HG03097 (cell line): Measurements from ENCODE around the gene DDC.
"Not testable (repeated sequence)": the region's sequence is repeated elsewhere in the genome, so short reads cannot be mapped to it uniquely, and the experiment has no call there.

Source experiments
- ATAC-seq: cut with Tn5 transposase; IDR thresholded peaks from one replicate; pipeline ENCODE4 v1.9.1; 2021; ENCODE audit not compliant: unreplicated experiment, low FRiP score

DDC gene

DNA sequence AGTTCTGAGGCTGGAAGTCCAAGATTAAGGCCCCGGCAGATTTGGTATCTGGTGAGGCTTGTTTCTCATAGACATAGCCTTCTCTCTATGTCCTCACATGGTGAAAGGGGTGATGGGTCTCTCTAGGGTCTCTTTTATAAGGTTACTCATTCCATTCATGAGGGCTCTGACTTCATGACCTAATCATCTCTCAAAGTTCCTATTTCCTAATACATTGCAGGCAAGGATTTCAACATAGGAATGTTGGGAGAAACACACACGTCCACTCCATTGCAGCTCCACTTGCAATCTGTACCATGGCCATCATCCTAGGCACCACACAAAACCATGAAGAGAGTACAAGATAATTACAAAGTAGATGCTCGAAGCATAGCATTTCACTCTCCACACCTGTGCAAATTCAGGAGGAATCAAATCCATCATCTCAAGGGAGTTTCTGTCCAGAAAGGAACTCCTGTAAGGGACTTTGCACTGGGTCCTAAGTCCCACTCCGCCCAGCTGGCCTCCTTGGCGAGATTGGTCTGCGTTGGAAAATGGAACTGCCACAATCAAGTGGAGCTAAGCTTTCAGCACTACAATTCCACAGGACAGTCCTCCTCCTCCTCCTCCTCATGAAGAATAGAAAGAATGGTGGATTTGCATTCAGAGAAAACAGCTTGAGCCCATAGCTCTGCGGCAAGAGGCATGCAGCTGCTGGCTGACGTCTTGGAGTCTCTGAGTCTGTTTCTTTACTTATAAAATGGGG, 8.8 kb downstream of the DDC start:
- no peak for ATAC-seq

DNA sequence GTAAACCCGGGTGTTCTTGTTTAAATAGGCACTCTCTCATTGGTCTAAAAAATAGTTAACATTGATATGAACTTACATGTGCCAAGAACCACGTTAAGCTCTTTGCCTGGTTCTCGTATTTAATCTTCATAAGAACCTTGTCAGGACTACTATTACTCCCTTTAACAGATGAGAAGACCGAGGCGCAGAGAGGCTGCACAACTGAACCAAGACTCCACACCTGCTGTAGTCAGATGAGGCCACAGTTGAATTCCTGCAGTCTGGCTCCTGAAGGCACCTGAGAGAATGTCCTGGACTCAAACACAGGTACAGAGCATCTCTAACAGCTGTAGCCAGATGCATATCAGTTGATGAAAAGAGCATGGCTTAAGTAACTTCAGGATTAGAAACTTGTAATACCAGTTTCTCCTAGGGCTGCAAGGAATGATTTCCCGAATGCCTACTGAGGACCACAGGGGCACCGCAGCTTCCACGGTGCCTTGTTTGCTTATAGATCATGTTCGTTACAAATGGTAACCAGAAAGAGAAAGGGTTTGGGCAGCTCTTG, 9.5 kb downstream of the DDC start:
- ATAC-seq, result no peak

DNA sequence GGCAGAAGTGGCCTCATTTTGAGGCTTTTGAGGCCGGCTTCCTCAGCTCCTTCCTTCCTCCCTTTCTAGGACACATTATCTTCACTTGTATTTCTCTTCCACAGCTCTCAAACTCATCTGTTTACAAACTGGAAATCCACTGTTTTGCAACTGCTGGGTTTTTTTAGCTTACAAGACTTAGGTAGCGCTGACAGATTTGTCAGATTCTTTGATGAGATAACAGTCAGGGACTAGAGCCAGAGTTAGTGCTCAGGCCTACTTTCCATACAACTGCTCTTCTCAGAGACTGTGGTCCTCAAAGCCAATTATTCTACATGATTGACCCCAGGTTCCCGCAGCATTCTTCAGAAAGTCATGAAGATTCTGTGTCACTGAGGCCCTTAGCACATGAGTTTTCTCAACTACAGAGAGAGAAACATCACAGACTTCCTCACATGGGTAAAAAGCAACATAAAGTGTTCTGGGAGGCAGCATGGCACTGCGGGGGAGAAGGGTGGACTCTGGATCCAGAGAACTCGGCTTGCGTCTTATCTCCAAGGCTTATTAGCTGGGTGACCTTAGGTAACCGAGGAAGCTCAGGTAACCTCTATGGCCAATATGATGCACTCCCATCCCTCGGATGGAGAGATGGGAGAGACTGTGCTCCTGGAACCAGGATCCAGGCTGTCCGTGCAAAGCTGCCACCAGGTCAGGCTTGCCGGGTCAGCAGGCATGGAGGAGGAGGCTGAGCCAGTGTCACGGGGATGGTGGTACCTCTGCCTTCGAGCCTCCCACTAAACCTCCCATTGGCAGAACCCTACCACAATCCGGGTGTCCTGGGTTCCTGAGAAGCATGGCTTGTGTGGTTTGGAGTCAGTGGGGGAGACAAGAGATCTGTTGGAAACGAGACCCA, 10.5 kb downstream of the DDC start:
- no peak for ATAC-seq

DNA sequence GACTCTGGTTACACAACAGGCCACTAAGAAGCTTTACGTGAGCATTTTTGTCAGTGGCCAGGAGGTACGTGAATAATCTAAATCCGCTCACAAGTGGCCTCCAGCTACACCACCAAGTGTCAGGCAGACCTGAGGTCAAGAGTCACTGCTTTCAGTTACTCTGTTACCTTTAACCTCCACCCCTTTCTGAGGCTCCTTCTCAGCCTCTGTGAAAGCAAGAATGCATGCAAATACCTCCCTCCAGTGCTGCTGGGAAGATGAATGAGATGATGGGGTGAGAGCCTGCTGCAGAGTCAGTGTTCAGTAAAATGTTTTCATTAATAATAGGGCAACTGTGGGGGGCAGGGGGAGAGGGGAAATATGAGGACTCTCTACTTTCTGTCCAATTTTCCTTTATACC, 11.2 kb downstream of the DDC start:
- no peak for ATAC-seq

DNA sequence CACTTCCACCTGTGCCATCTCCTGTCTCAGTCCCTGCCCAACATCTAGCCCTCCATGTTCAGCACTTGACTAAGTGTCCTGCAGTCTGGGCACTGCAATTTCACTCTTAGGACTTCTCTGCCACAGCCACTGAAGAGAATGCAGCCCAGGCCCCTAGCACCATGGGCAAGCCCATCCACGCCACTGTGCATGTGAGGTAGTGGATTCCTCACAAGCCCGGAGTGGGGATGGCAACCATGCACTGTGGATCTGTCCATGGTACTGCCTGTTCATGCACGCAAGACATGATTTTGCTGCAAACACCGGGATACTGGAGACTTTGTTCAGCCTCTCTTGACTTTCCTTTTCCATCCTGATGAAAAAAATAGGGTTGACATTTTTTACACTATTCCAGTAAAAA, 12.3 kb downstream of the DDC start:
- no peak for ATAC-seq

DNA sequence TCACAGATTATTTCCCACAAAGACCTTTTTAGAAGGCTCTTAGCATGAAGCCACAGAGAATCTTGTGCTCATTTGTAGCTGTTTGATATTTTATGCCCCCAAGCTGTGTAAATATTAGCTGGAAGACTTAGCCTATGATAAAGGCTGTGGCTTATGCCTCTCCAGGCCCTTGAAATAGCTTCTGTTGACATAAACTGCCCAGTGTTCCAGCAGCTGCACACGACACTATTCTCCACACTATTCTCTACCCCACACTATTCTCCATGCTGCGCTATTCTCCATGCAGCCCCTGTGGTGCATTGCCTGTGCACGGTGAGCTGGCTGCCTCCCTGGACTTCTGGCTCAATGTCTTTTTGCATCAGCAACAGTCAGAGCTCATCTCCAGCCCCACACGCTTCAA, 13.1 kb downstream of the DDC start:
- ATAC-seq, result no peak

DNA sequence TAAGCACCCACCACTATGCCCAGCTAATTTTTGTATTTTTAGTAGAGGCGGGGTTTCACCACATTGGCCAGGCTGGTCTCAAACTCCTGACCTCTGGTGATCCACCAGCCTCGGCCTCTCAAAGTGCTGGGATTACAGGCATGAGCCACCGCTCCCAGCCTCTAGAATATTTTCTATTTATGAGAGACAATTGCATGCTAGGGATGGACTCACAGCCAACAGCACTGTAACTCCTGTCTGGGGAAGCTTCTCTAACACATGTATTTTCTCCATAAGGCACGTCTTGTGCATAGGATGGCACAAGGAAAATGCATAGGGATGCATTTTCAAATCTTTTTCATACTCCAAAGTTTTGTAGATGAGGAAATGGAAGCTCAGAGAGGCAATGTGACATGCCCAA, 19.6 kb downstream of the DDC start:
- ATAC-seq, result not testable (repeated sequence)

DNA sequence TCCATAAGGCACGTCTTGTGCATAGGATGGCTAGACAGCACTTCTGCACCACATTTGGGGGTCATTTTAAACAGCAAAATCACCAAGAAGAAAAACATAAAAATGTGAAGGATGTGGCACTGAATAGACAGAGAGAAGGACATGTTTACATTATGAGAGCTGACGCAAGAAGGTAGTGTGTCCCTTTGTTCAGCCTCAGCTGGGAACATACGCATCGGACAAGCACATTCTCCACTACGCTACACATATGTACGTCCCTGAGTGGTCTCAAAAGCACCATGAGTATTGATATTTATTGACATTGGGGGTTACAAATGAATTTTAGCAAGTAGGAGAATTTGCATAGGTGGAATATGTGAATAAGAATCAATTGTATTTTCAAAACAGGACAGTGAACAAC, 20.2 kb downstream of the DDC start:
- ATAC-seq, result no peak

DNA sequence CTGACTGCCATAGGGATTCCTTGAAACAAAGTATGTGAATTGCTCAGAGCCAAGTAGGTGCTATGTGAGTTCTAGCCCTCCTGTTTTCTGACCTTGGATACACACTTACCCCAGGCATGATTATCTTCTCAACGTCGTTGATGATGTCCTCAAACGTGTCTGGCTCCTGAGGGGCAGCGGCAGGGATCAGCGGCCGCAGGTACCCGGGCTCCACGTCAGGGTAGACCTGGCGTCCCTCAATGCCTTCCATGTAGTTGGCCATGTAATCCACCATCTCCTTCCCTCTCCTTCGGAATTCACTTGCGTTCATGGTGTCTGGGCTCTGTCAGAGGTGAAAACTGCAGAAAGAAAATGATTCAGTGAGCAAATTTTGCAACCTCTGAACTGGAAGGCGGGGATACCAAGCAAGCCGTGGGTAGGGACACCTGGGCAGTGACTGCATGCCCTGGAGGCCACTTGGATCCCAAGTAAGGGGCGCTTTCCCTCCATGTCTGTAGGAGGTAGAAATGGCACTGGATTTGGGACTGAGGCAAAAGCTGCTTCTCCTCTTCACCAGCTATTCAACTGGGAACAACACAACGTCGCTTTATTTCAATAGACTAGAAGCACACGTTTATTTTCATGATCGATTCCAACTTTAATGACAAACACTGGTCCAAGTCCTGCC, 21.3 kb downstream of the DDC start:
- no peak for ATAC-seq

DNA sequence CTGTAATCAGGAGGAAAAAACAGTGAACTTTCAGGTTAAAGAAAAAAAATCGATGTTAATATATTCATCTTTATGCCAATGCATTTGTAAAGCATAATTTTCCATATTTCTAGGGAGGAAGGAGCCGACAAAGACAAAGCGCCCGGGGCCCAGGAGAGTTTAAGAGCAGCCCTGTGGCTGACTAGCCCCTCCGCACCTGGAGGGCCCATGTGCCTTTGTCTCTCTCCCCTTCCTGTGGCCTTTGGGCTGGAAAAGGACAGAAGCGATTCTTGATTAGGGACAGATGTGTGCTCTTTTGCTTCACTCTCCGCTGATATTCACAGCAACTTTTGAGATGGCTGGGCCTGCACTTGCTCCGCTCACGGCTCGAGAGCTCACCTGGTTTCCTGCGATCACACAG, 23.1 kb downstream of the DDC start:
- ATAC-seq, result no peak

DNA sequence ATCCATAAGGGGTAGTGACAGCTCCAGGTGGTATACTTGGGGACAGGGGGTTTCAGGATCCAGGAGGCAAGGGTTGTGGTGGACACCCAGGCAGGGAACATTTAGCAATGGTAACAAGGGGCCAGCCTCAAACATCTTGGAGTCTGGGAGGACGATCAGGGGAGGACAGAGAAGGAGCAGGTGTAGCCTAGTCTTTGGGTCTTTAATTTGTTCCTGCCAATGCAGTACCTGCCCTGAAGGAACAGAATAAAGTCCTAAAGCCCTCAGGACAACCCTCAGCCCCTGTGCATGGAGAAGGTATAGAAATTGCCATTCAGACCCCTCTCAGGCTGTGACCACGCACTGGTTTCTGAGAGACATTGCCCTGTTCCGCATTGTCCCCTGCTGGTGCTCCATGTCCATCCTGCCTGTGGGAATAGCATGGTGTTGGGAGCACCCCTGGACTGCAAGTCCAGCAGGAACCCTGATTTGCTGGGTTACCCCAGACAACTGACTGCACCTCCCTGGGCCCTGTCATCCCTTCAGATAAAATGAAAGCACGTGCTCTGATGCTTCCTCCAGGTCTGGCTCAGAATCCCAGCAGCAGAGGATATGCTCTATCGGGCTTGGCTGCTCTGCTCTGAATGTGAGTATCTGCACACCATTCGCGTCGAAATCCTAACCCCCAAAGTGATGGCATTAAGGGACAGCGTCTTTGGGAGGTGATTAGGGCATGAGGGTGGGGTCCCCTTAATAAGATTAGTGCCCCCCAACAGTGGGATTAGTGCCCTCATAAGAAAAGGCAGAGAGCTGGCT, 24.2 kb downstream of the DDC start:
- ATAC-seq, result no peak

DNA sequence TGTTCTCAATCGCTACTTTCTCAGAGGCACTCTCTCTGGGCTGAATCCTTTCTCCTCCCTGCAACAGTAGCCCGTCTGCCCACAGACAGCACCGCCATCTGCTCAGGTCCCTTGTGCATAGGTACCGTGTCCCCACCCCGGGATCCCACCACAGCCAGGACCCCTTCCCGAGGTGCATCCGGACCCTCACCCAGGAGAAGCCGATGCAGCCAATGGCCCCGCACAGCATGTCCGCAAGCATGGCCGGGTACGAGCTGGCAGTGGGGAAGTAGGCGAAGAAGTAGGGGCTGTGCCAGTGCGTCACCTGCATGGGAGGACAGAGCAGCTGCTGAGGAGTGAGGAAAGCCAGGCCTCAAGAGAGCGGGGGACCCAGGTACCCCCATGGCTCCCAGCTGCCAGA, 25.5 kb downstream of the DDC start:
- ATAC-seq, result no peak

DNA sequence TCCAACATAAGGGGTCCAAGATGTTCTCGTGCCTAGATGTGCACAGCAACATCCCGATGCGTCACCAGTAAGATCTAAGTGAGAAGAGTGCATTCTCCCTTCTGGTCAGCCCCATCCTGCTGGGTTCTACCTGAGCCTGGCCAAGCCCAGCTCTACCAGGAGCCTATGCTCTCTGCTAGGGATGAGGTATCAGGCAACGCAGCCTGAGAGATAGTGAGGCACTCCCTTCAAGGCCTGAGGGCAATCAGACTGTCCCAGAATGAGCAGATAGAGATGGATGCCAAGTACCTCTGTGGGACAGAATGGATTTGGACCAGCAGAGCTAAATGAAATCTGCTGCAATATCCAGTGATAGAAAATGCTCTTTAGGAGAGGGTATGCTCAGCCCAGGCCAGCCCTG, 26.7 kb downstream of the DDC start:
- no peak for ATAC-seq

DNA sequence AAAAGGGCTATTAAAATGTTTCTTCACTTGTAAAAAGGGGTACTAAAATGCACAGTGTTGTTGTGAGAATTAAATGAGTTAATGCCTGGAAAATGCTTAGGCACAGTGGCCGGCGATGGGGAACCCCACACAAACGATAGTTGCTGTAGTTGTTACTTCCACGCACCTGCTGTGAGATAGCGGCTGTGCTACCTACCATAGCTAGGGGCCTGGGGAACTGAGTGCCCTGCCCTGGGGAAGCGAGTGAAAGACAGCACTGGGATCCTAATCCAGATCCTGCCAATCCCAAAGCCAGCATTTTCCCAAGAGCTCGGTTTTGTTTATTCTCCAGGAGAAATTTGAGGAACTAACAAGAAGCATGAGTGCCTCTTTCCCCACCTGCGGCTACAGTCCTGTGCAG, 27.8 kb downstream of the DDC start:
- ATAC-seq, result no peak

DNA sequence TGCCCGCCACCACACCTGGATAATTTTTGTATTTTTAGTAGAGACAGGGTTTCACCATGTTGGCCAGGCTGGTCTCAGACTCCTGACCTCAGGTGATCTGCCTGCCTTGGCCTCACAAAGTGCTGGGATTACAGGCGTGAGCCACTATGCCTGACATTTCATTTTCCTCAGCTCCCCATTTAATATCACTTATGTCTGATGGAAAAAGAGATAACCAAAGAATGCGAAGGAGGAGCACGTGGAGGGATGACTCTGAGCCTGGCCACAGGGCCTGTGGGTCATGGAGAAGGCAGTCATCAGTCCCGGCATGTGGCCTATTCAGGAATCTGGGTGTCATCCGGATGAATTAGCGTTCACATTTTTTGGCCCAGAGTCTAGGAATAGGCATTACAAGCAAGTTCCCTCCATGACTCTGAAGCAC, 29.9 kb downstream of the DDC start:
- ATAC-seq, result not testable (repeated sequence)

DNA sequence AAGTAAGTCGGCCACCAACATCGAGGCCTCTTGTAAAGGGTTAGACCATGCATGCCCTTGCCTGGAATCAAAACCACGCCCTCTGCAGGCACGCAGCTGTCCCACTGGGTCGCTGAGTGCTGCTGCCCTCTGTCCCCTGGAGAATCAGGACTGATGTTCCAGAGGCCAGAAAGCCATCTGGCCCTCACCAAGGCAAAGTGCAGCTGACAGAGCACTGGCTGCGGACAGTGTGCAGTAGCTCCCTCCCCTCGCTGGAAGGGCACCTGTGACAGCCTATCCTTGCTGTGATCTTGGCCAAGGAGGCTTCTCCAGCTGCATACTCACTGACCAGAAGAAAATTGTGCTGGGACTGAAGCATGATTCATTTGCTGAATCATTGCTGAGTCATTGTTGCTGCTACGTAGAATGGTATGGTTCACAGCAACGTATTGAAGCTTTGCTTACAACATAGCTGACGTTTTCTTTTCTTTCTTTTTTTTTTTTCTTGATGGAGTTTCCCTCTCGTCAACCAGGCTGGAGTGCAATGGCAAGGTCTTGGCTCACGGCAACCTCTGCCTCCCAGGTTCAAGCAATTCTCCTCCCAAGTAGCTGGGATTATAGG, 30.4 kb downstream of the DDC start:
- ATAC-seq, result no peak

DNA sequence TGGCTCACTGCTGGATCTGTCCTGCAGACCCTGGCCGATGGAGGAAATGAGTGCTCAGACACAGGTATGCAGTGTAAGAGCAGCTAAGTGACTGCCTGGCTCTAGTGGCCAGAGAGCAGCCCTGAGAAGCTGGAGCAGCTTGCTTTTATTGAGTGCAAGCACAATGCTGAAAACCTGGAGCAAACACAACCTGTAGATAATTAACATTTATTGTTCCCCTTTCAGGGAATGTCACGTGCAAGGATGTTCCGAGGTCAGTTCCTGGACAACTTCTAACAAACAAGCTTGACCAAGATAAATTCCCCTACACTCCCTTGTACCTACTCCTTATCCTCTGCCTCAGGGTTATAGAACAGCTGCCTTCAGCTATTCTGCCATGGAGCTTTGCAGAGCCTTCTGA, 31.3 kb downstream of the DDC start:
- ATAC-seq, result no peak

DNA sequence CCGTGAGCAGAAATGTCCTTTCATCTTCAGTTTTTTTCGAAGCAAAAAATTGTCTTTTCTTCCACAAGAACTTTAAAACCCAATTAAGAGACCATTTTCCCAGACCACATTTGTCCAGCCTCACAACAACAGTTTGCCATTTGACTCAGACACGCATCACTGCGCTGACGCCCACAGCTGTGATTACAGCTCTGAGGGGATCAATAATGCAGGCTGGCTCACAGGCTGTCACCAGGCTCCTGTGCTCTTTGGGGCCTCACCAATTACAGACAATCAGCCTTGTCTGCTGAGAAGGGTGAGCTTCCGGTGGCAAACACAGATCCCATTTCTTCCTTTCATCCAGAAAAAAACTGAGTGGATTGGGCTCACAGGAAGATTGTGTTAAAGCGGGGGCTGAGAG, 33.3 kb downstream of the DDC start:
- no peak for ATAC-seq

DNA sequence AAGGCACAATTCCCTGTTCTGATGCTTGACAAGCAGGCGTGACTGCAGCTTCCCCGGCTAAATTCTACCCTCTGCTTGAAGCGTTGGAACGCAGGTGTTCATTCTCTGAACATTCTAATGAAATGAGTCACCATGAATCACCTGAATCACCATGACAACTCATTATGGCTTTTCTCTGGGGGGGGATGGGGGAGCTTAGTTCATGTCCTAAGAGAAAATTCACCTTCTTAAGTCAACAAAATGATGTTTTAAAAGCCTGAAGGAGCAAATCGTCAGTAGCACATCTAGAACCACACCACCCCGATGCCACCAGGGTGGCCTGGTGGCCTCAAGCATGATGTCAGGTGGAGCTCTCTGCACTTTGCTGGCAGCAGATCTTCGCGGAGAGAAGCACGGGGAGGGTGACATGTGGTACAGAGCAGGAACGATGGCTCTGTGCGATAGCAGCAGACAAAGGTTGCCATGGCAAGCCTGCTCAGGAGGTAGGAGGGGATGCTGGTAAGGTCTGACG, 33.7 kb downstream of the DDC start:
- no peak for ATAC-seq

DNA sequence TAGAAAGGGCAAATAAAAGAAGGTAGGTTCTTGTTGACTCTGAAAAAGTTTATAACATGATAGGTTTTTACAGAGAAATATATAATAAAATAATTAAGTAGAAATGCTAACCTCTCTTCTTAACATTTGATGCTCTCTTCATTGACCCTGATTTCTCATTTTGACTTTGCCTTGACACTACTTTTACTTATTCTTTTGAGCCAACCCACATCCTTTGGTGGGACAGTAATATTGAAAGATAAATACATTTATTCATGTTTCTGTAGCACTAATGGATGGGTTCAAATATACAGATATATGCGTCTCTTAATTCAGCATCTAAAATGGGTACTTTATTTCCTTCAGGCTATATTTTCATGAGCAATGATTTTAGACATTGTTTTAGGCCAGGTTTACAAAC, 34.4 kb downstream of the DDC start:
- no peak for ATAC-seq
